ENCODE data around the gene IRS2. TPM values are rescaled to one million over a fixed set of nuclear protein-coding genes. Genes with fewer than 3 reads are reported as not detected.

The IRS2 gene
- total and polyA plus RNA-seq, 2 of the 8 experiments (the other 6 are each of a cell fraction or from before 2014, with no cell fraction given): 2.6 to 17.0 TPM

GRCh38 chr13:109722068-109722467 lies 64.3 kb downstream of the IRS2 start:
- no peaks in the 10 kb centered on the region for H3K23me2 ChIP-seq (ENCODE audit: low read depth, low read length)
- no peaks in the 10 kb centered on the region for H4K20me1 ChIP-seq (replicated peaks in 1 of 2; ENCODE audit: control insufficient read depth in 1 of 2, insufficient read depth in 2 of 2, low read length in 2 of 2)
- H3K18ac ChIP-seq (ENCODE audit: extremely low read depth, low read length): no peak overlapping the region
- no peak overlapping the region for H2BK120ac ChIP-seq (replicated peaks; ENCODE audit: low read depth, low read length)
- H3K9me3 ChIP-seq (ENCODE audit: insufficient read depth in 2 of 2, low read depth in 1 of 2, low read length in 1 of 2): no peaks in the 10 kb centered on the region
- no peak overlapping the region; a peak in 1 of 4 replicates for H3K4me2 ChIP-seq (ENCODE audit: insufficient read depth in 1 of 2, low read depth in 2 of 2, low read length in 2 of 2)
- no peak overlapping the region for H4K8ac ChIP-seq (ENCODE audit: extremely low read depth, insufficient read depth, low read length)
- no peak overlapping the region for H3K9ac ChIP-seq (replicated peaks in 1 of 4; ENCODE audit: extremely low read depth in 1 of 4, low read depth in 3 of 4, low read length in 3 of 4)
- no peaks in the 10 kb centered on the region for H3K79me2 ChIP-seq (ENCODE audit: control insufficient read depth in 1 of 2, insufficient read depth in 2 of 2, low read length in 2 of 2)
- H2BK5ac ChIP-seq (ENCODE audit: low read depth, low read length): no peak overlapping the region
- H4K91ac ChIP-seq (replicated peaks; ENCODE audit: insufficient read length, low read length): no peak overlapping the region
- H3K23ac ChIP-seq (ENCODE audit: insufficient read length): no peak overlapping the region
- no peak overlapping the region for H2AK5ac ChIP-seq (ENCODE audit: low read depth, low read length)
- 0 out of 2 replicates have a peak overlapping the region, but pooled peaks have one; percentile 45 for H2AFZ ChIP-seq (ENCODE audit: low read length)
- no peak overlapping the region for H3K14ac ChIP-seq (ENCODE audit: insufficient read length)
- no peaks in the 10 kb centered on the region for H3K79me1 ChIP-seq (ENCODE audit: low read depth, low read length)
- no peak overlapping the region for H2BK12ac ChIP-seq (ENCODE audit: low read depth, low read length)
- H3K56ac ChIP-seq (replicated peaks; ENCODE audit: insufficient read length, low read depth, low read length): no peak overlapping the region
- H4K5ac ChIP-seq (ENCODE audit: insufficient read length, low read depth, low read length): no peak overlapping the region
- no peak overlapping the region for H2BK15ac ChIP-seq (ENCODE audit: low read length)
- POLR2A ChIA-PET (ENCODE audit: partially characterized antibody): no interaction called here
- H3K27me3 ChIP-seq (replicated peaks in 1 of 4; ENCODE audit: control insufficient read depth in 3 of 4, extremely low read depth in 1 of 4, insufficient read depth in 3 of 4, low read length in 3 of 4): no peaks in the 10 kb centered on the region
- DNase-seq (ENCODE audit: low read depth in 1 of 2, low spot score in 2 of 2) (no peak), FAIRE-seq (no peak)
- H3K4me3 ChIP-seq (ENCODE audit: extremely low read depth in 1 of 4, insufficient read depth in 2 of 4, low read depth in 3 of 4, low read length in 4 of 4): no peak overlapping the region
- no peak overlapping the region for H2BK20ac ChIP-seq (ENCODE audit: low read length)
- no peak overlapping the region for H3K4ac ChIP-seq (replicated peaks; ENCODE audit: insufficient read length, low read depth, low read length)
- no peak overlapping the region for H3K27ac ChIP-seq (ENCODE audit: low read depth, low read length)
- WGBS, 2 experiments (ENCODE audit: extremely low coverage in 1 of 2, insufficient coverage in 1 of 2, insufficient read length in 1 of 2, insufficient replicate concordance in 2 of 2, low coverage in 1 of 2, low lambda C conversion rate in 2 of 2, missing lambda C conversion rate in 1 of 2): 76% methylated on average over 6 of the region's 6 CpGs; no CpG with 5 or more reads in 1 of the 2 experiments
- TF ChIP-seq MAFK (IDR thresholded peaks at IDR 0.05; ENCODE audit: low read depth, low read length) (no peak), ATF2 (IDR thresholded peaks at IDR 0.05; ENCODE audit: low read length) (no peak), NANOG (IDR thresholded peaks at IDR 0.05; ENCODE audit: insufficient read depth, low read depth, low read length, poor library complexity, severe bottlenecking) (no peak), E2F6 (IDR thresholded peaks at IDR 0.05) (no peak), ATF3 (IDR thresholded peaks at IDR 0.05; ENCODE audit: insufficient read depth, low read depth, low read length) (no peak), POU5F1 (IDR thresholded peaks at IDR 0.05; ENCODE audit: low read depth, low read length) (no peak), POLR2A (IDR thresholded peaks at IDR 0.05; ENCODE audit: control extremely low read depth in 1 of 2, low read depth in 2 of 2, low read length in 2 of 2) (no peak), JUN (IDR thresholded peaks at IDR 0.05; ENCODE audit: low read depth, low read length) (no peak)
- CTCF ChIA-PET (ENCODE audit: partially characterized antibody): interaction anchor here (0.7 to 0.9 kb wide), 2 partner anchors 16 to 47 kb away, joined by 3 to 4 read pairs; no protein-coding TSS in a partner anchor
- peaks cover 1 to 5% (median 4%) of the 10 kb centered on the region in 4 experiments; a peak in 3 of 7 replicates for H3K4me1 ChIP-seq (replicated peaks in 1 of 4; ENCODE audit: control insufficient read depth in 3 of 4, insufficient read depth in 4 of 4, low read length in 3 of 4)
- no peaks in the 10 kb centered on the region; a peak in 1 of 8 replicates for H3K36me3 ChIP-seq (ENCODE audit: control insufficient read depth in 2 of 4, insufficient read depth in 4 of 4, low read length in 3 of 4)

Measured in H1 (cell line).